ENCODE measurements around the gene KIAA0753.
"Not testable (repeated sequence)": the region's sequence is repeated elsewhere in the genome, so short reads cannot be mapped to it uniquely, and the experiment has no call there.

GRCh38 chr17:6593371-6593770 lies 47.1 kb downstream of the KIAA0753 start:
- not testable (repeated sequence) for TF ChIP-seq POLR2A, CTCF (IDR thresholded peaks at IDR 0.05)

Measured in Peyer's patch (tissue), 4 donors.